ENCODE results near the gene GDPD2. TPM values are rescaled to one million over a fixed set of nuclear protein-coding genes. Genes with fewer than 3 reads are reported as not detected.

The GDPD2 gene
- total RNA-seq, 1 donor, result not detected

DNA sequence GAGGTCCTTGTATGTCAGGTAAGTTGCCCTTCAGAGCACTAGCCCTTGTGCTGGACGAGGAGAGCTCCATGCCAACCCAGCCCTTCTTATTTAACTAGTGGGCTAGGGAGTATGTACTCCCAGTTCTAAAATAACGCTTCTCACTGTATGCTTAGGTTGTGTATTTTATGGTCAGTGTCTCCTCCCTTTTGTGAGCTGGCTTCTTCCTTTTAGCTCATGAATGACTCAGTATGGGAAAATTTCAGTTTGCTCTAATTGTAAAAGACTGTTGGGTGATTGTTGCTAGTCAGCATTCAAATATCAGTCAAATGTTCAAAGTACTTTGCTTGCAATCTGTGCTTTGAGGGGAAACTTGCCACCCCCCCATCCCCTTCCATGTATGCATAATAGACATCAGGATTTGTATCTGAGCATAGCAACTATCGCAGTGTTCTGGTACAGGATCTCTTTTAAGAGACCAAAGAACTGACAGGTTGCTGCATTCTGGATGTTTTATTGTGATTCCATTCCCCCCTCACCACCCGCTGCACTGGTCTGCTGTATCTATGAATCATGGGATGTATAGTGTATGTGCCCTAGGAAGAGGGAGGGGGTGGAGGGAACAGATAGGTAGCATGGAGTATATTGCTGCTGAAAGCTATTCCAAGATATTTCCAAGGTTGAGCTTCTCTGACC, 56.3 kb downstream of the GDPD2 start:
- Histone ChIP-seq H2AFZ (ENCODE audit: low read length) (peak overlapping the region; percentile 39), H3K9me3 (ENCODE audit: low read depth, low read length) (no peaks in the 10 kb centered on the region), H4K20me1 (ENCODE audit: insufficient read depth, low read length) (no peaks in the 10 kb centered on the region), H3K4me3 (ENCODE audit: insufficient read depth, low read length) (peak overlapping the region; percentile 21), H3K4me2 (ENCODE audit: insufficient read depth, low read length) (peak overlapping the region; percentile 69), H3K36me3 (ENCODE audit: insufficient read depth, low read length) (no peaks in the 10 kb centered on the region), H3K79me2 (ENCODE audit: insufficient read depth, low read length) (no peaks in the 10 kb centered on the region), H3K27me3 (ENCODE audit: insufficient read depth, low read length) (peaks cover 9% of the 10 kb centered on the region), H3K4me1 (ENCODE audit: insufficient read depth, low read length) (peaks cover 42% of the 10 kb centered on the region), H3K27ac (ENCODE audit: low read depth, low read length) (peak overlapping the region; percentile 89)
- no peak for DNase-seq (ENCODE audit: insufficient read length, low spot score, missing footprints)
- TF ChIP-seq, protein P1, sequence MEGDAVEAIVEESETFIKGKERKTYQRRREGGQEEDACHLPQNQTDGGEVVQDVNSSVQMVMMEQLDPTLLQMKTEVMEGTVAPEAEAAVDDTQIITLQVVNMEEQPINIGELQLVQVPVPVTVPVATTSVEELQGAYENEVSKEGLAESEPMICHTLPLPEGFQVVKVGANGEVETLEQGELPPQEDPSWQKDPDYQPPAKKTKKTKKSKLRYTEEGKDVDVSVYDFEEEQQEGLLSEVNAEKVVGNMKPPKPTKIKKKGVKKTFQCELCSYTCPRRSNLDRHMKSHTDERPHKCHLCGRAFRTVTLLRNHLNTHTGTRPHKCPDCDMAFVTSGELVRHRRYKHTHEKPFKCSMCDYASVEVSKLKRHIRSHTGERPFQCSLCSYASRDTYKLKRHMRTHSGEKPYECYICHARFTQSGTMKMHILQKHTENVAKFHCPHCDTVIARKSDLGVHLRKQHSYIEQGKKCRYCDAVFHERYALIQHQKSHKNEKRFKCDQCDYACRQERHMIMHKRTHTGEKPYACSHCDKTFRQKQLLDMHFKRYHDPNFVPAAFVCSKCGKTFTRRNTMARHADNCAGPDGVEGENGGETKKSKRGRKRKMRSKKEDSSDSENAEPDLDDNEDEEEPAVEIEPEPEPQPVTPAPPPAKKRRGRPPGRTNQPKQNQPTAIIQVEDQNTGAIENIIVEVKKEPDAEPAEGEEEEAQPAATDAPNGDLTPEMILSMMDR (IDR thresholded peaks at IDR 0.05; ENCODE audit: extremely low read depth, low read depth, low read length), result no peak

DNA sequence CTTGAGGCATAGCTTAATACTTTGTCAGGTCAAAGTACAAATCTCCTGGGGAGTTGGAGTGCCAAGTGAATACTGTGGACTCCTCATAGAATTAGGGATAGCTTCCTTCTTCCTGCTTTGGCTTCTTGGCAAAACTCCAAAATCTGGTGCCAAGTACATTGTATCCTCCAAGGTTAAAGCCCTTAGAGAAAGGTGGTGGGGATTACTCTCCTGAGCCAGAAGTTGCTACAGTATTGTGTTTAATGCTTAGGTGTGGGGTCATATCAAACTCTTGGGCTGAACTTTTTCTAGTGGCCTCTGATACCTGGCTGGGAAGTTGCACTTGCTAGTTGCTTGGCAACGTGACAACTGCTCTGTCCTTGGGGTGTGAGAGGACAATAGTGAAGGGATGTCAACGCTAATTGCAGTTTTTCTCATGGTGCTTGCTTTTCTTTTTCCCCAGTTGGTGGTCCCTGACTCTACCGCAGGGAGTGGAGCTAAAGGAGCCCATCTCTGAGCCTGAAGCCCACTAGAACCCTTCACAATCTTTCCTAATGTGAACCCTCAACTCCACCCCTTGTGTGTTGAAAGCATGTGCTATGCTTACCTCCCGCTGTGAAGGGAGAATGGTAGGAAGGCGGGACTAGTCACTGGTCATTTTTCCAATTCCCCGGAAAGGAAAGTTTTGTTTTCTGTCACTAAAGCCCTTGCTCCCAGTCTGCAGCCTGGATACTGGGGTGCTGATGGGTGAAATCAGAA, 57.0 kb downstream of the GDPD2 start:
- H3K4me1 ChIP-seq (ENCODE audit: insufficient read depth, low read length), result peaks cover 42% of the 10 kb centered on the region
- H3K4me2 ChIP-seq (ENCODE audit: insufficient read depth, low read length), result peak overlapping the region; percentile 69
- peaks cover 9% of the 10 kb centered on the region for H3K27me3 ChIP-seq (ENCODE audit: insufficient read depth, low read length)
- no peaks in the 10 kb centered on the region for H3K79me2 ChIP-seq (ENCODE audit: insufficient read depth, low read length)
- H3K4me3 ChIP-seq (ENCODE audit: insufficient read depth, low read length), result peak overlapping the region; percentile 51
- no peak for DNase-seq (ENCODE audit: insufficient read length, low spot score, missing footprints)
- no peaks in the 10 kb centered on the region for H3K9me3 ChIP-seq (ENCODE audit: low read depth, low read length)
- H3K36me3 ChIP-seq (ENCODE audit: insufficient read depth, low read length), result no peaks in the 10 kb centered on the region
- H2AFZ ChIP-seq (ENCODE audit: low read length), result peak overlapping the region; percentile 27
- peak overlapping the region; percentile 89 for H3K27ac ChIP-seq (ENCODE audit: low read depth, low read length)
- H4K20me1 ChIP-seq (ENCODE audit: insufficient read depth, low read length), result no peaks in the 10 kb centered on the region
- TF ChIP-seq, protein P1 (IDR thresholded peaks at IDR 0.05; ENCODE audit: extremely low read depth, low read depth, low read length), result no peak

DNA sequence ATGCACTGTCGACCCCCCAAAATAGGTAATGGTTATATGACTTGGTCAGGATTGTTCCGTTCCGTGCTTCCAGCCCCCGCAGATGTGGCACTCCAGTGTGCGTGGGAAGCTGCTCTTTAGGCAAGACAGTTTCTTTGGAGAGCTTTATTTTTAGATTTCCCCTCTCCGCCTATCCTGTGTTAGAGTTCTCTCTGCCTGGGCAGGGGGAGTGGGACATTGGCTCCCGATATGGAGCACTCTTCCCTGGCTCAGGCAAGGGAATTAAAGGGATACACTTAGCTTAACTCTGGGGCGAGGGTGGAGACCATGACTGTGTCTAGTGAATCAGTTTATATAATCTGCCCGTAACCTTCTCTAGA, 57.5 kb downstream of the GDPD2 start:
- peaks cover 12% of the 10 kb centered on the region for H3K27me3 ChIP-seq (ENCODE audit: insufficient read depth, low read length)
- H2AFZ ChIP-seq (ENCODE audit: low read length), result peak overlapping the region; percentile 27
- H3K4me1 ChIP-seq (ENCODE audit: insufficient read depth, low read length), result peaks cover 42% of the 10 kb centered on the region
- no peaks in the 10 kb centered on the region for H3K9me3 ChIP-seq (ENCODE audit: low read depth, low read length)
- H3K27ac ChIP-seq (ENCODE audit: low read depth, low read length), result peak overlapping the region; percentile 89
- H3K4me2 ChIP-seq (ENCODE audit: insufficient read depth, low read length), result peak overlapping the region; percentile 69
- no peaks in the 10 kb centered on the region for H3K36me3 ChIP-seq (ENCODE audit: insufficient read depth, low read length)
- no peak for DNase-seq (ENCODE audit: insufficient read length, low spot score, missing footprints)
- no peaks in the 10 kb centered on the region for H3K79me2 ChIP-seq (ENCODE audit: insufficient read depth, low read length)
- peak overlapping the region; percentile 51 for H3K4me3 ChIP-seq (ENCODE audit: insufficient read depth, low read length)
- TF ChIP-seq, protein P1 (IDR thresholded peaks at IDR 0.05; ENCODE audit: extremely low read depth, low read depth, low read length), result no peak
- H4K20me1 ChIP-seq (ENCODE audit: insufficient read depth, low read length), result no peaks in the 10 kb centered on the region

All from osteoblast (primary cell).